ENCODE measurements around the gene FABP6. TPM values are rescaled to one million over a fixed set of nuclear protein-coding genes. Genes with fewer than 3 reads are reported as not detected.
"Not testable (repeated sequence)": the region's sequence is repeated elsewhere in the genome, so short reads cannot be mapped to it uniquely, and the experiment has no call there.

The FABP6 gene
- total RNA-seq, 4 donors from 2014 or later = not detected

- TF ChIP-seq POLR2AphosphoS5 (IDR thresholded peaks at IDR 0.05) (no peak), EP300 (IDR thresholded peaks at IDR 0.05; ENCODE audit: low read depth) (no peak), POLR2A (IDR thresholded peaks at IDR 0.05) (no peak)
- TF ChIP-seq, protein P1, sequence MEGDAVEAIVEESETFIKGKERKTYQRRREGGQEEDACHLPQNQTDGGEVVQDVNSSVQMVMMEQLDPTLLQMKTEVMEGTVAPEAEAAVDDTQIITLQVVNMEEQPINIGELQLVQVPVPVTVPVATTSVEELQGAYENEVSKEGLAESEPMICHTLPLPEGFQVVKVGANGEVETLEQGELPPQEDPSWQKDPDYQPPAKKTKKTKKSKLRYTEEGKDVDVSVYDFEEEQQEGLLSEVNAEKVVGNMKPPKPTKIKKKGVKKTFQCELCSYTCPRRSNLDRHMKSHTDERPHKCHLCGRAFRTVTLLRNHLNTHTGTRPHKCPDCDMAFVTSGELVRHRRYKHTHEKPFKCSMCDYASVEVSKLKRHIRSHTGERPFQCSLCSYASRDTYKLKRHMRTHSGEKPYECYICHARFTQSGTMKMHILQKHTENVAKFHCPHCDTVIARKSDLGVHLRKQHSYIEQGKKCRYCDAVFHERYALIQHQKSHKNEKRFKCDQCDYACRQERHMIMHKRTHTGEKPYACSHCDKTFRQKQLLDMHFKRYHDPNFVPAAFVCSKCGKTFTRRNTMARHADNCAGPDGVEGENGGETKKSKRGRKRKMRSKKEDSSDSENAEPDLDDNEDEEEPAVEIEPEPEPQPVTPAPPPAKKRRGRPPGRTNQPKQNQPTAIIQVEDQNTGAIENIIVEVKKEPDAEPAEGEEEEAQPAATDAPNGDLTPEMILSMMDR (IDR thresholded peaks at IDR 0.05) = no peak
- Histone ChIP-seq H3K27me3 (no peaks in the 10 kb centered on the region), H3K4me3 (no peak overlapping the region), H3K4me1 (no peaks in the 10 kb centered on the region), H3K36me3 (no peaks in the 10 kb centered on the region), H3K9me3 (no peaks in the 10 kb centered on the region), H3K27ac (no peak overlapping the region)
- in situ Hi-C loops (cut with MboI; ENCODE audit: low pct_ligation_motif_present in 1 of 4, low pct_unique_long_range_greater_than_20kb in 1 of 4, low sequenced_read_pairs in 3 of 4) (no loop called here), intact Hi-C loops (cut with DNase I; ENCODE audit: low total_unique reads) (no loop called here)
- WGBS, 2 donors (ENCODE audit: low coverage in 1 of 2) = 82 to 91% methylated on average over 3 to 5 of the region's 5 CpGs
- DNase-seq = no peak
Measured at GRCh38 chr5:160237571-160238093, 8.3 kb downstream of the FABP6 start.

DNA sequence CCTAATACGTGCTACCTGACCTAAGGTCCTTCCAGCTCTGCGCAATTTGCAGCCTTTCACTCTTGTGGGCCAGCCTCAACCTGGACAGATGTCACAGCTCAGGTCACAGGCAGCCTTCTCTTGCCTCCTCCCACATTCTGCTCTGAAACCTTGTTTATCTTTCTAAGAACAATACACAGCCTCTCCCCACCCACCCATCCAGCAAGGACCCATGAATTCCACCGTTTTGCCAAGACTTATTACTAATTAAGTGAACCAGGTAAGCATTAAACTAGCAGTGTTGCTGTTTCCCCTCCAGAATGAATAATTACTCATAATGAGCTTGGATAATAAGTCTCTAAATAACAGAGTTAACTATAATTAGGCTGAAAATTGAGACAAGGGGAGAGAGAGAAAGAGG is 11.0 kb downstream of the FABP6 start:
- no peak for TF ChIP-seq POLR2A (IDR thresholded peaks at IDR 0.05)
- H3K4me3 ChIP-seq = no peak overlapping the region
- 13 to 46% methylated on average over 3 of the region's 3 CpGs for WGBS, 2 donors (ENCODE audit: low coverage in 1 of 2)
- no peaks in the 10 kb centered on the region for H3K4me1 ChIP-seq
- no peaks in the 10 kb centered on the region for H3K27me3 ChIP-seq
- no peaks in the 10 kb centered on the region for H3K9me3 ChIP-seq
- H3K27ac ChIP-seq = no peak overlapping the region
- H3K36me3 ChIP-seq = no peaks in the 10 kb centered on the region
- intact Hi-C loops (cut with DNase I; ENCODE audit: low total_unique reads) (no loop called here), in situ Hi-C loops (cut with MboI; ENCODE audit: low pct_ligation_motif_present in 1 of 4, low pct_unique_long_range_greater_than_20kb in 1 of 4, low sequenced_read_pairs in 3 of 4) (no loop called here)
- DNase-seq = no peak

DNA sequence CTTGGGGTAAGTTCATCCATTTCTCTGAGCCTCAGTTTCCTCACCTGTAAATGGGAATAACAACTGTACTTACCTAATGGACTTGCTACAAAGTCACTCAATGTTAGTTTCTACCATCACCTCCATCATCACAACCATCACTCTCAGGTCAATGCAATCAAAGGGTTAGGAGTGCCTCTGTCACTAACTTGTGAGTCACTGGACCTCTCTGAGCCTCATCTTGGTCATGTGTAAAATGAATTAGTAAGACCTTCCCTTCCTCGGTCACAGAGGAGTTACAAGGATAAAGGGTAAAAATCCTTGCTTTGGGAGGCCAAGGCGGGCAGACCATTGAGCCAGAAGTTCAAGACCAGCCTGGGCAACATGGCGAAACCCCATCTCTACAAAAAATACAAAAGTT is 12.8 kb downstream of the FABP6 start:
- Histone ChIP-seq H3K9me3 (no peaks in the 10 kb centered on the region), H3K27ac (no peak overlapping the region), H3K4me1 (no peaks in the 10 kb centered on the region), H3K27me3 (no peaks in the 10 kb centered on the region), H3K4me3 (no peak overlapping the region), H3K36me3 (no peaks in the 10 kb centered on the region)
- no peak for DNase-seq
- intact Hi-C loops (cut with DNase I; ENCODE audit: low total_unique reads) = no loop called here
- in situ Hi-C loops (cut with MboI; ENCODE audit: low pct_ligation_motif_present in 1 of 4, low pct_unique_long_range_greater_than_20kb in 1 of 4, low sequenced_read_pairs in 3 of 4) = no loop called here
- TF ChIP-seq POLR2A (IDR thresholded peaks at IDR 0.05) = no peak
- TF ChIP-seq, protein P1 (IDR thresholded peaks at IDR 0.05) = no peak
- no peak for TF ChIP-seq EP300 (IDR thresholded peaks at IDR 0.05; ENCODE audit: low read depth)
- no peak for TF ChIP-seq POLR2AphosphoS5 (IDR thresholded peaks at IDR 0.05)
- WGBS, 2 donors (ENCODE audit: low coverage in 1 of 2) = 59 to 63% methylated on average over 1 to 3 of the region's 3 CpGs

DNA sequence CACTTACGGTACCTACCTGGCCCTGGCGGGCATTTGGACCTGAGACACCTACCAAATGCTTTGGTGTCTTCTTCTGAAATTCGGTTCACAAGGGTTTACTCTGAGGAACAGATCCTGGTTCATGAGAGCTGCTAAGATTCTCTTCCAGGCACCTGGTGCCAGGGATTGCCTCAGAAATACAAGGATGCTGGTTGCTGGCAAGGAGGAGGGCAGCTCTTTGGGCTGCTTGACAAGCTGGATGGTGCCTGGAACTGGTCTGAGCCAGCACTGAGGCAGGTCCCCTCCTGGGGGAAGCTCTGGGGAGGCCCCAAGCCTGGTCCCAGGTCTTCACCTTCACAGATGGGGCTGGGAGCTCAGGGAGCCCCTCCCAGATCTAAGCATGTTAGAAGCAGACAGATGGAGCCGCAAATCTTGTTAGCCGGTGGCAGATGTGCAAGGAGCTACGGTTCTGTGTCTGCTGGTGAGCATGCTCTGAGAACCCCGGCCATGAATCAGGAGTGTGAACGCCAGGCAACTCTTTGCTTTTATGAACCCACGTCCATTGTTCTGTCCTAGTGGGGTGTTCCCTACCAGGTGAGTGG is 16.3 kb downstream of the FABP6 start:
- H3K4me3 ChIP-seq = no peak overlapping the region
- TF ChIP-seq, protein P1 (IDR thresholded peaks at IDR 0.05) = no peak
- TF ChIP-seq POLR2A (IDR thresholded peaks at IDR 0.05) (no peak), POLR2AphosphoS5 (IDR thresholded peaks at IDR 0.05) (no peak), EP300 (IDR thresholded peaks at IDR 0.05; ENCODE audit: low read depth) (no peak)
- H3K36me3 ChIP-seq = no peaks in the 10 kb centered on the region
- H3K4me1 ChIP-seq = peaks cover 0 to 17% (median 8%) of the 10 kb centered on the region in 4 donors
- in situ Hi-C loops (cut with MboI; ENCODE audit: low pct_ligation_motif_present in 1 of 4, low pct_unique_long_range_greater_than_20kb in 1 of 4, low sequenced_read_pairs in 3 of 4) (no loop called here), intact Hi-C loops (cut with DNase I; ENCODE audit: low total_unique reads) (no loop called here)
- DNase-seq = no peak
- no peaks in the 10 kb centered on the region for H3K27me3 ChIP-seq
- 80 to 95% methylated on average over 3 to 9 of the region's 9 CpGs for WGBS, 2 donors (ENCODE audit: low coverage in 1 of 2)
- H3K9me3 ChIP-seq = no peaks in the 10 kb centered on the region
- H3K27ac ChIP-seq = no peak overlapping the region

GRCh38 chr5:160249570-160249969 is 20.3 kb downstream of the FABP6 start:
- H3K9me3 ChIP-seq; H3K27ac ChIP-seq; H3K36me3 ChIP-seq; intact Hi-C loops (cut with DNase I; ENCODE audit: low total_unique reads); DNase-seq; H3K27me3 ChIP-seq; H3K4me3 ChIP-seq; in situ Hi-C loops (cut with MboI; ENCODE audit: low pct_ligation_motif_present in 1 of 4, low pct_unique_long_range_greater_than_20kb in 1 of 4, low sequenced_read_pairs in 3 of 4): not testable (repeated sequence)
- peaks cover 0 to 26% (median 9%) of the 10 kb centered on the region in 4 donors for H3K4me1 ChIP-seq
- 100% methylated on average over 1 of the region's 1 CpG for WGBS, 2 donors (ENCODE audit: low coverage in 1 of 2)
